Left hindlimb (tissue), 1 donor: Measurements from ENCODE around the gene BCL7A.
"Not testable (repeated sequence)": the region's sequence is repeated elsewhere in the genome, so short reads cannot be mapped to it uniquely, and the experiment has no call there.

Source experiments
- DNase-seq: peaks from one replicate; pipeline ENCODE4 v3.0.0-alpha.2; 2018

BCL7A gene

DNA sequence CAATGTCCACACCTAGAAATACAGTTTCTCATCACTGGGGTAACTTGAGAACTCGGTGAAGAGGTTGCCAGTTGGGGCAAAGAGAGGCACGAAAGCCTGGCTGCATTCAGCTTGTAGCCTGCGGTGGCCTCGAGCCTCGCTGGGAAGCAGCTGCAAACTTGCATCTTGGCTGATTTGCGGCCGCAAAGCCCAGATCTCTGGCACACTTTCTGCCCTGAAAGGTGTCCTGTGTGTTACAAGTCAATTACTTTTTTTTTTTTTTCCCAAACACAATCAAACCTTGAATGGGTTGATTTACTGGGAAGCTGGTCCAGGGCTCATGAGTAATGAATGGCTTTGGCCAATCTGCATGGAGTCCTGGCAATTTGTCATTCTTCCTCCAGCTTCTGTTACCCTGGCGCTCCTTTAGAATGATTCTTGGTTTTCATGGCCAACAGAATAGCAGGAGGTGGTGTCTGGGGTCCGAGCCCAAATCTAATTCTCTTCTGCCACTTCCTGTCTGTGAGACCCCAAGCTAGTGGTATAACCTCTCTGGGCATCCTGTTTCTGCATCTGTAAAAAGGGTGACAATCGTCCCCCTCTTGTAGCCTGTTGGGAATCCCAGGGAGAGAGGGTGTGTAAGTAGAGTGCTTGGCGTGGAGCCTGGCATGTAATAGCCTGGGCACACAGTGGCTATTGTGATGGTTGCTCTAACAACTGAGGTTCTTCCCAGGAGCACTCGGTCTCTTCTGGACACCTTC lies 6.7 kb downstream of the BCL7A start:
- DNase-seq = no peak

DNA sequence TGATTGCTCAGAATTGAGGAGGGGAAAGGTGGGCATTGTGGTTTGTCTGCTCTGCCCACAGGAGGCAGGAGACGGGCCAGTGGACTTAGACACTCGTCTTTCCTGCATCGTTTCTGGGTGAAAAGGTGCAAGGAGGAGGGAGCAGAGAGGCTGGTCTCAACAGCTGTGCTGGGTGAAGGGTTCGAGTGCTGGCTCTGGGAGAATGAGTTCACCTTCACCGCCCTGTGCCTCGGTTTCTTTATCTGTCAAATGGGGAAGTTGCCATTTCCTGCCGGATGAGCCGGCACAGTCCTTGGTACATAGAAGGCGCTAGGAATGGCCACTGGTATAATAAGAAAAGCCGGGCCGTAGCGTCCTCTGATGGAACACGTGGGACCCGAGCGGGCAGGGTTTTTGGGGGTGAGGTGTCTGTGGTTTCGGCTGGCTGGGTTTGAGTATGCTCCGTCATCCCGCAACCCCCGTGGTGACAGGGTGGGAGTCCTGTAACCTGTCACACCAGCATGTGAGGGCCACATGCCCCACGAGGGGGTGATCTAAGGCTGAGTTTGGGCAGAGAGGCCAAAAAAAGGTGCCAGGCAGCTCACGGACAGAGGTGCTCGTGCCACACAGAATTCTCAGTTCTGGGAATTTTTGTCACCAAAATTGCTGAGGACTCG lies 7.3 kb downstream of the BCL7A start:
- DNase-seq = no peak

DNA sequence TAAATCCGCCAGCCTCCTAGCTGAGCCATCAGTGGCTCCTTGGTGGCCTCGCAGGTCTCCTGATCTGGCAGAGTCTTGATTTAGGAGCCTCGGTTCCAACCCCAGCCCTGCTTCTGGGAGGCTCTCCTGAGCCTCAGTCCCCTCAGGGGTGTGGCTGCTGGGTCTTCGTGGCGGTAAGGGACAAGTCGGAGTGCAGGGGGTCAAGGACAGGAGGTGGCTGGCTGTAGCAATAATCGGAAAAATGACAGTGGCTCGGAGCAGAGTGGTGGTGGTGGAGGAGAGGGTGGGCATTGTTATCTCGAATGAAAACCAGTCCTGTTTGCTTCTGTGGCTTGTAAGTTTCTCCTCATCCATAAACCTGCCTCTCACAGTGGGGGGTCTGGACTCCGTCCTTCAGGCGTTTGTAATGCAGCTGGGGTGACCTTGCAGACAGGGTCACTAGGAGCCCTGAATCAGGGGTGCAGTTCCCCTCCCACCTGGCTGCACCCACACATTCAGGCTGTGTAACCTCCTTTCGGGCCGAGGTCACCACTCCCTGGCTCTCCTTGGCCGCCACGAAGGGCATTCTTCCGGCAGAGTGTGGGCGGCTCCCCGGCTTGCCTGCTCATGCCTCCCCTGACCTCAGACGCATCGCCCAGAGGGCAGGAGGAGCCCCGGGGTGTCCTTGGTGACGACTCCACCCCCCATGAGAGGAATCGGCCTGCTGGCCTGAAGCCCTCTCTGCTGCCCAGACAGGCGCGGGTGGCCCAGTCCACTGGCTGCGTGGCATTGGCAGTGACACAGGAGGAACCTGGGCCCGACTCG lies 8.1 kb downstream of the BCL7A start:
- no peak for DNase-seq

DNA sequence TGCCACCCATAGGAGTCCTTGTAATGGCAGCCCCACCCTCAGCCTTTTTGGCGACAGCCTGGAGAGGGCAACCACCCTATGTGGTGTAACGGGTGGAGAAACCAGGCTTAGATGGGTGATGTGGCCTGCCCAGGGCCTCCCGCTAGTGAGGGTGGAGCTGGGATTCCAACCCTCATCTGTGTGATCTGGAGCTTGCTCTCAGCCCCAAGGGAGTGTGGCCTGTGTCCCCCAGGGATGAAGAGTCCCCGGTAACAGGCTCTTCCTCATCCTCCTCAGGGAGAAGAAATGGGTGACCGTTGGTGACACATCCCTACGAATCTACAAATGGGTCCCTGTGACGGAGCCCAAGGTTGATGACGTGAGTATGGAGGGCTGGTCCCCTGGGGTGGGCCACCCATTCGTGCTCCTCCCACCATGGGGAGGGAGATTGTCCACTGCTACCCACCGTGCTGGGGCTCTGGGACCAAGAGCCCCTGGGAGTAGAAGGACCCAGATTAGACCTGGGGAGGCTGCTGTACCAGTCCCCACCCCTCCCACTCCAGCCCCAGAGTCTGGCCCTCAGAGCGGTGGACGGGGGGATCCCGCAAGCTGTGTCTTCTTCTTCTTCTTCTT lies 8.8 kb downstream of the BCL7A start:
- no peak for DNase-seq

DNA sequence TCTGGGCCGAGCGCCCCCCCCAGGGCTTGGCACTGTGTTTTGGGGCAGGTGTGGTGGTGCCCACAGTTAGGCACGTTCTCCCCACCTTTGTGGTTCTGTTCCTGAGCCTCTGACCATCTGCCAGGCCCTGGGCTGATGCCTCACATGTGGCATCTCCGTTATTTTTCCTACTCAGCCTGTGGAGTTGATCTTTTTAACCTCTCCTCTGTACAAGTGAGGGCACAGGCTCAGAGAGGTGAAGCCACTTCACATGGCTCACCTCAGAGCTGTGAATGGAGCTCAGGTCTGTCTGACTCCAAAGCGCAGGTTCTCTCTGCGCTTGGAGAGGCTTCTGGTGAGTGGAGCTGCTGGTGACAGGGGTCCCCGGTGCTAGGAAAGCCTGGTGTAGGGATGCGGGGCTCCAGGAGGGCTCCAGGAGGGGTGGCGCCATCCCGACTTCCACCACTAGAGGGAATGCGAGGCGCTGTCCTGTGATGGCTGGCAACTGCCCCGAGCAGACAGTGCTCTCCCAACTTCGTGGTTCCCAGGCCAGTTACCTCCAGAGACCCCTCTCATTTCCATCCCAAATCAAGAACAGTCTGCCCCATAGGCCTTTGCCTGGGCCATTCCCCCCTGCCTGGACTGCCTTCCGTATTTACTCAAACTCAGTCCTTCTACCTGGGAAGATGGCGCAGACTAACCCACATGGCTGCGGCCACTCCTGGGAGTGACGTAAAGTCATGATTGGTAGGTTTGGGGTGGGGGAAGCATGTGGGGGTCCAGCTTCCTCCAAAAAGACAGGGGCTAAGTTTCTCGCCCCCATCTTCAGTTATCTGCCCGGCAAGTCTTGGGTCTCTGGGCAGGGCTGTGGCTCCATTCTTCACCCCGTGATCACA lies 9.9 kb downstream of the BCL7A start:
- DNase-seq = no peak

DNA sequence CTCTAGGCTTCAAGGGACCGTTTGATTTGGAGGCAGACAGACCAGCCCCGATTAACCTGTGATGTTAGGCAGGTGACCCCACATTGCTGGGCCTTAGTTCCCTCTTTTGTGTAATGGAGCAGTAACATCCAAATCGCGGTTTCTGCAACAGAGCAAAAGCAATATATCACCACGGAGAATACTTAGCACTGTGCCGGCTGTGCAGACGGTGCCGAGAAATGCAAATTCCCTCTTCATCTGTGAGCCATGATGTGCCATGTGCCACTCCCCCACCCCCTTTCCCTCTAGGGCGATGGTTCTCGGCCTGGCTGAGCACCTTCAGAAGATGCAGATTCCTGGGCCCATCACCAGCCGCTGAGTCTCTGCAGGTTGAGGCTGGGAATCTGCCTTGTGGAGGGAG lies 10.9 kb downstream of the BCL7A start:
- no peak for DNase-seq

DNA sequence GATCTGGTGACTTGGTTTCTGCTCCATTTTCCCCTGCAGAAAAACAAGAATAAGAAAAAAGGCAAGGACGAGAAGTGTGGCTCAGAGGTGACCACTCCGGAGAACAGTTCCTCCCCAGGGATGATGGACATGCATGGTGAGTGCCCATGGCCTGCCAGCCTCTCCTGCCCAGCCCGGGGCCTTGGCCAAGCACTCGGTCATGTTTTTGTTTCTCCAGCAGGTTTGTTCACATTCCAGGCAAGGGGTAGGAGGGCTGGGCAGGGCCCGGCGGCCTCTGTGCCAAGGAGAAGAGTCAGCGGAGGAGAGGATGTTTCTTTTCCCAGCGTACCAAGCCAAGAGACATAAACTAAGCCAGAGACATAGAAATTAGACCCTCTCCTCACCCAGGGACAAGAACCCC lies 13.6 kb downstream of the BCL7A start:
- no peak for DNase-seq

DNA sequence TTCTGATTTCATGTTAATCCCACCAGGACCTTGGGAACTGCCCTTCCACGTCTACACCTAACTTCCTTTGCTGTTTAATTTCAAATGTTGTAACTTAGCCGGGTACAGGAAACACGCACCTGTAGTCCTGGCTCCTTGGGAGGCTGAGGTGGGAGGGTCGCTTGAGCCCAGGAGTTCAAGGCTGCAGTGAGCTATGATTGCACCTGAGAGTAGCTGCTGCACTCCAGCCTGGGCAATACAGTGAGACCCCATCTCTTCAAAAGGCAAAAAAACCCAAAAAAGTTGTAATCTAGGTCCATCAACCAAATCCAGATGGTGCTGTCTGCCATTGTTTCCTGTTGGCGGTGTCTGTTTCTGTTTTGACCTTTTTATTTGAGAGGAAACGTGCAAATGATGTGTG lies 14.5 kb downstream of the BCL7A start:
- no peak for DNase-seq

DNA sequence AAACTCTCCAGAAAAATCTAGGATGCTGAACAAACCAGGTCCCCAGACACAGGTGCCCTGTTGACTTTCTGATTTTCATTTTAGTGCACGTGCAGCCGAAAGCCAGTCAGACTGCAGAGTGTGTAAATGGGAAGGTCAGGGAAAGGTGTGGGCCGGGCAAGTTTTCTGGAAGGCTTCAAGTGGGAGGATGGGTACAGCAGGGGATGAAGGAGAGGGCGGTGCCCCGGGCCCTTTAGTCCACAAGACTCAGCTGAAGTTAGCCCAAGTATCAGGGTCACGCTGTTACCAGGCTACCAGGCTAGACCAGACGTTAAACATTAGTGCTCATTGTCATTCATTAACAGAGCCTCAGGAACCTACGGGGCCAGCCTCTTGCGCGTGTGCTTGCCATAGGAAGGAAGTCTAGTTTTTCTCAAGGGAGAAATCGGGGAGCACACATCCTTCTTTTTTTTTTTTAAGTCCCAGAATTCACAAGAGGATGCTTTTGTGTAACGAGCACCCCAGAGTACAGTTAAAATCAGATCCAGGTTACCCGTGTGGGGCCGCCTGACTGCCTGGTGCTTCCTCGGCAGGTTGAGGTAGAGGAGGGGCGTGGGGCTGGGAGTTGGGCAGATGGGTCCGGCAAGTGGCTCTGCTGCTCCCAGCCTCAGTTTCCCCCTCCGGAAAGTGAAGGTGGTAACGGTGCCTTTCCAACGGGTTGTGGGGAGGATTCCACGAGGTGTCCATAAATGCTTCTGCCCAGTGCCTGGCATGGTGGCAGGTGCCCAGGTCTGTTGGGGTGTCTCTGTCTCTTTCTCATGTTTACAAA lies 19.1 kb downstream of the BCL7A start:
- no peak for DNase-seq

DNA sequence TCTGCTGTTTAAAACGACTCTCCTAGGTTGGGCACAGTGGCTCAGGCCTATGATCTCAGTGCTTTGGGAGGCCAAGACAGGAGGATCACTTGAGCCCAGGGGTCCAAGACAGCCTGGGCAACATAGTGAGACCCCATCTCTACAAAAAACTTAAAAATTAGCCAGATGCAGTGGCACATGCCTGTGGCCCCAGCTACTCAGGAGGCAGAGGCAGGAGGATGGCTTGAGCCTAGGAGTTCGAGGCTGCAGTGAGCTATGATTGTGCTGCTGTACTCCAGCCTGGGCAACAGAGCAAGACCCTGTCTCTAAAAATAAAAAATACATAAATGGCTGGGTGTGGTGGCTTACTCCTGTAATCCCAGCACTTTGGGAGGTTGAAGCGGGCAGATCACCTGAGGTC lies 19.8 kb downstream of the BCL7A start:
- not testable (repeated sequence) for DNase-seq

DNA sequence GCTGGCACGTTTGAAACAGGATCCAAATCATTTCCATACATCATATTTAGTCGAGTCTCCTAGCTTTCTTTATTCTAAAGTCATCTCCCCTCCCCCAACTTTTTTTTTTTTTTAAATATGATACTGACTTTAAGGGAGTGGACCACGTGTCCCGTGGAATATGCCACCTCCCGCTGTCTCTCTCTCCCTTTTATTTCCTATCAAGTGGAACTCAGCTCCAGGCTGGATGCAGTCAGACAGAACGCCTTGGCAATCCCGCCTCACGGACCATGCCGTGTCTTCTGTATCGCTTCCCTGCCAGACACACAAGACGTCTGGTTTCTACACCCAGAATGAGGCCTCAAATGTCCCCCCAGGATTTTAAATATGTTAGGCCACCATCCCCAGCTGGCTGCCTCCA lies 21.2 kb downstream of the BCL7A start:
- no peak for DNase-seq

DNA sequence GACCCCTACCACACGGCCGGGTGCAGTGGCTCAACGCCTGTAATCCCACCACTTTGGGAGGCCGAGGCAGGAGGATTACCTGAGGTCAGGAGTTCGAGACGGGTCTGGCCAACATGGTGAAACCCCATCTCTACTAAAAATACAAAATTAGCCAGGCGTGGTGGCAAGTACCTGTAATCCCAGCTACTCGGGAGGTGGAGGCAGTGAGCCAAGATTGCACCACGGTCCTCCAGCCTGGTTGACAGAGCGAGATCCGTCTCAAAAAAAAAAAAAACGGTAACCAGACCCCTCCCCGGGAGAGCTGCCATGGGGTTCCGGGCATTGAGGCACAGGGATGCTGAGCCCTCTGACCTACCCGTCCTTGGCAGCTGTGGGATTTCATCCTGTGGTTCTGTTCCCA lies 21.8 kb downstream of the BCL7A start:
- DNase-seq = no peak

DNA sequence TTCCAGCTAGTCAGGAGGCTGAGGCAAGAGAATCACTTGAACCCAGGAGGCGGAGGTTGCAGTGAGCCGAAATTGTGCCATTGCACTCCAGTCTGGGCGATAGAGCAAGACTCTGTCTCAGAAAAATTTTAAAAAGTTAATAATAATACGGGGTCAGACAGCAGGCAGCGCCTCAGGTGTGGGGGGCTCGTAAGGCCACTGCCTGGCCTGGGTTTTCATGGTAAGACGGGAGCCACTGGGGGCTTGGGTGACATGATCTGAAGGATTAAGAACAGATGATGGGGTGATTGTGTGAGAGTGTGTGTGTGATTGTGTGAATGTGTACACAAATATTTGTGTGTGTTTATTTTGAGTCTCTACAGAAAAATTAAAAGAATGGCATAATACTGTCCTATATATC lies 23.6 kb downstream of the BCL7A start:
- no peak for DNase-seq

DNA sequence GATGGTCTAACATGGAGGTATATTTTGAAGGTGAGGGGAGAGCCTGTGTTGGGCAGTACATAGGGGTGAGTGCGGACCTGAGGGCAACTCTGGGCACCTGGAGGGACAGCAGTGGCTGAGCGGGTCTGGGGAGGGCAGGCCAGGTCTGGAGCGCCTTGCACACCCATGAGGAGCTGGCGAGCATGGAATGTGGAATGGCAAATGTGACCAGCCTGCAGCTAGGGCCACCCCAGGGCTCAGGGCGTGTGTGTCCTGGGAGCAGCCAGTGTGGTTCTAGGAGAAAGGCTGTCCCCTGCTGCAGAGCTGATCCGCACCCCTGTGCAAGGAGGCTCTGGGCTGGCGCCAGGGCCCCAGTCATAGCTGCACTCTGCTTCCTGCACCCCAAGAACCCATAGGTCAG lies 24.5 kb downstream of the BCL7A start:
- DNase-seq = no peak

DNA sequence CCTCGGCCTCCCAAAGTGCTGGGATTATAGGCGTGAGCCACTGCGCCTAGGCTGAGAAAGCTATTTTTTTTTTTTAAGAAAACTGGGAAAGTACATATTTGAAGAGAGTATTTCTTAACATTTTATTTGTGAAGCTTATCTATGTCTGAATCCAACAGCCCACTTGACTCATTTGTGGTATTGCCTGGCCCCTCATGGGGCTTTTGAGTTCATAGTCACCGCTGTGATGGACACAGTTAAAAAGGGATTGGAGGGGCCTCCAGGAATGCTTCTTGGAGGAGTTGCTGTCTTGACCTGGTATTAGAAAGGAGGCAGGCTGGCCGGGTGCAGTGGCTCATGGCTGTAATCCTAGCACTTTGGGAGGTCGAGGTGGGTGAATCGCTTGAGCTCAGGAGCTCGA lies 26.5 kb downstream of the BCL7A start:
- DNase-seq = no peak

DNA sequence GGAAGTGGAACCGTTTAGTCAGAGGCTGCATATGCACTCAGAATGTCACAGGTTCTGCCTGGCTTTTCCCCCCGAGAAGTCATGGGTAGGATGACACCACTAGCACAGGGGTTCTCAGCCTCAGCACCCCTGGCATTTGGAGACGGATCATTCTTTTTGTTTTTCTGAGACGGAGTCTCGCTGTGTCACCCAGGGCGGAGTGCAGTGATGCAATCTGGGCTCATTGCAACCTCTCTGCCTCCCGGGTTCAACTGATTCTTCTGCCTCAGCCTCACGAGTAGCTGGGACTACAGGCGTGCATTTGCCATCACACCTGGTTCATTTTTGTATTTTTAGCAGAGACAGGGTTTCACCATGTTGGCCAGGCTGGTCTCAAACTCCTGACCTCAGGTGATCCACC lies 28.1 kb downstream of the BCL7A start:
- no peak for DNase-seq

DNA sequence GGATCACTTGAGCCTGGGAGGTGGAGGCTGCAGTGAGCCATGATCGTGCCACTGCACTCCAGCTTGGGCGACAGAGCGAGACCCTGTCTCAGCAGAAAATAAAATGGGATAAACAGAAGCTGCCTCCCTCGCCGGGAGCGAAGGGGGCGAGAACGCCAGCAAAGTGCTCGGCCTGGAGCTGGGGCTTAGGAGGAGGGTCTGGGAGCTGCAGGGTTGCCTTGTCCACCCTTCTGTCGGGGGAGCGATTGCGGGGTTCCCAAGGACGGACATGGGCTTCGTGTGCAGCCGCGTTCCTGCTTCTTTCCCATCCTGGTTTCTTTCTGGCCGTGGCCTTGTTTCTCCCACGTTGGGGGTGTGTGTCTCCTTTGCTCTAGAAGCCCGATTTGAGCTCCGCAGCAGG lies 29.0 kb downstream of the BCL7A start:
- no peak for DNase-seq

DNA sequence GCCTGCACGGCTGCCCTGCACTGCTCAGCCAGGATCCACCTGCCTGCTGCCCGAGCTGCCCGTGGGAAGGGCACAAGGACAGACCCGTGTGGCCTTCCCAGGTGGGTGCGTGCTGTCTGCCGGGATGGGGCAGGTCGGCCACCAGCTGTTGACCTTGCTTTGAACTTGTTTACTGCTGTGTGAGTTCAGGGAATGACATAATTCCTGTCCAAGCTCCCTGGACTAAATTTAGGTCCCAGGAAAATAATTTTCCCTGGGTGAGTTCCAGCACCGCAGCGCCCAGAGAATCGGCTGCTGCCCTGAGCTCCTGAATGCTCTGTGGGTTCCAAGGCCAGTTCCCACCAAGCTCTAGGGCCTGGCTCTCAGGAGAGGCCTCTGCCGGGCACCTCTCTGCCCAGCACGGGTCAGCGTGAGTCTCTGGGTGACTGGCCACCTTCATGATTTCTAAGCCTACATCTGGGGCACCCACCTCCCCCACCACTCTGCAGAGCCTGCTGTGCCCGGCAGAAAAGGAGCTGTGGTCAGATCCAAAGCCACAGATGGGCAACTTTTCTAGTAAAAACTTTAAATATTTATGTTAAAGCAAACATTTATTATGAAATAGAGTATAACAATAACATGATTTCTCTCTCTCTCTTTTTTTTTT lies 29.7 kb downstream of the BCL7A start:
- no peak for DNase-seq

DNA sequence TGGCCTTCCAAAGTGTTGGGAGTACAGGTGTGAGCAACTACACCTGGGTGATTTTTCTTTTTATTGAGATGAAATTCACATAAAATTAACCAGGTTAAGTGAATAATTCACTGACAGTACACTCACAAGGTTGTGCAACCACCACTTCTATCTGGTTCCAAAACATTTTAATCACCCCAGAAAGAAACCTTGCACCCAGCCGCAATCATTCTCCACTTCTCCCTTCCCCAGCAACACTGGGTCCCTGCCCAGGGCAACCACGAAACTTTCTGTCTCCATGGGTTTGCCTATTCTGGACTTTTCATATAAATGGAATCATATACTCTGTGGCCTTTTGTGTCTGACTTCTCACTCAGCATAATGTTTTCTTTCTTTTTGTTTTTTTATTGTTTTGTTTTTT lies 30.6 kb downstream of the BCL7A start:
- no peak for DNase-seq

DNA sequence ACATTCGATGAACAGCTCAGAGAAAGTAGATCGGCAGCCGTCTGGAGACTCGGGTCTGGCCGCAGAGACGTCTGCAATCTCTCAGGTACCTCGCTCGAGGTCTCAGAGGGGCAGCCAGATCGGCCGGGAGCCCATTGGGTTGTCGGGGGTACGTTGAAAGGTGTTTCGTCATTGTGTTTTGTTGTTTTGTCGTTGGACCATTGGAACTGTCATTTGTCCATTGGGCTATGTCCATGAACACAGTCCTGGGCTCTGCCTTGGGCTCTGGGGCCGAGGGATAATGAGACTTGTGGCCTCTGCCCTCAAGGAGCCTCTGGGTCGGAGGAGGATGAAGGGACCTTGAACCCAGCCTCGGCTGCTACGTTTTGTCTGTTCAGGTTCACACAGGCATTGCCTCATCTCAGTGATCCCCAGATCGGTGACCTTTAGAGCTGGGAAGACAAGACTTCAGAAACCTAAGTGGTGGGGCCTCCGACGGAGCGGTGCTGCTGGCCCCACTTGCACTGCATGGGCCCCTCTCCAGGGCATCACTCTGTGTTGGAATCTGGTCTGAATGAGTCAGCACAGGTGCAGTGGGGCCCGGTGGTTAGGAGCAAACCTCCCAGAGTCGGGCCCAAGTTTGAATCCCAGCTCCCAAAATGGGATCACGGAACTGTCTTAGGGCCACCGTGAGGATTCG lies 33.3 kb downstream of the BCL7A start:
- DNase-seq = no peak

DNA sequence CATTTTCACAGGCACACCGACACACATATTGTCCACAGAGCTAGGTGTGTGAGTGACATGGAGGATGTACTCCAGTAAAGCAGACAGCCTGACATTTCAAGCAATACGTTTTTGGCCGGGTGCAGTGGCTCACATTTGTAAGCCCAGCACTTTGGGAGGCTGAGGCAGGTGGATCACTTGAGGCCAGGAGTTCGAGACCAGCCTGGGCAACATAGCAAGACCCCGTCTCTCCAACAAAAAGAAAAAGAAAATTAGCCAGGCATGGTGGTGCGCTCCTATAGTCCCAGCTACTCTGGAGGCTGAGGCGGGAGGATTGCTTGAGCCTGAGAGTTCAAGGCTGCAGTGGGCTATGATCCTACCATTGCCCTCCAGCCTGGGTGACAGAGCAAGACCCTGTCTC lies 34.7 kb downstream of the BCL7A start:
- not testable (repeated sequence) for DNase-seq
